Measurements from ENCODE around the gene FTL. TPM values are rescaled to one million over a fixed set of nuclear protein-coding genes. Genes with fewer than 3 reads are reported as not detected.

FTL gene
- total RNA-seq, 4 donors from 2014 or later: 2,478 to 4,094 (median 2,824) TPM

- ATAC-seq: no peak
- peaks cover 0 to 20% of the 10 kb centered on the region in 2 donors for H3K36me3 ChIP-seq
- 74 to 85% methylated on average over 9 to 12 of the region's 16 CpGs for WGBS, 2 donors (ENCODE audit: low coverage in 1 of 2)
- H3K27ac ChIP-seq: no peak overlapping the region
- peaks cover 0 to 43% (median 23%) of the 10 kb centered on the region in 3 donors for H3K4me1 ChIP-seq
- TF ChIP-seq POLR2AphosphoS5 (IDR thresholded peaks at IDR 0.05) (no peak), POLR2A (IDR thresholded peaks at IDR 0.05) (no peak), CTCF (IDR thresholded peaks at IDR 0.05) (no peak), EP300 (IDR thresholded peaks at IDR 0.05) (no peak)
- no peaks in the 10 kb centered on the region for H3K9me3 ChIP-seq
- H3K27me3 ChIP-seq: no peaks in the 10 kb centered on the region
- no peak overlapping the region for H3K4me3 ChIP-seq
Measured at GRCh38 chr19:48959341-48960239, 5.5 kb upstream of the FTL start.

GRCh38 chr19:48961051-48961649 is 4.0 kb upstream of the FTL start:
- 78 to 82% methylated on average over 9 of the region's 19 CpGs for WGBS, 2 donors (ENCODE audit: low coverage in 1 of 2)
- no peak for ATAC-seq

GRCh38 chr19:48961673-48962028 is 3.5 kb upstream of the FTL start:
- H3K4me3 ChIP-seq: no peak overlapping the region
- no peak for ATAC-seq
- H3K36me3 ChIP-seq: peaks cover 0 to 19% of the 10 kb centered on the region in 2 donors
- H3K4me1 ChIP-seq: peaks cover 0 to 37% (median 21%) of the 10 kb centered on the region in 3 donors
- H3K9me3 ChIP-seq: no peaks in the 10 kb centered on the region
- H3K27ac ChIP-seq: peak overlapping the region in 3 of 4 donors; percentile 93 to 95 (median 93)
- TF ChIP-seq POLR2AphosphoS5 (IDR thresholded peaks at IDR 0.05): no peak
- TF ChIP-seq CTCF (IDR thresholded peaks at IDR 0.05): no peak
- no peak for TF ChIP-seq POLR2A (IDR thresholded peaks at IDR 0.05)
- no peak for TF ChIP-seq EP300 (IDR thresholded peaks at IDR 0.05)
- no peaks in the 10 kb centered on the region for H3K27me3 ChIP-seq
- WGBS, 2 donors (ENCODE audit: low coverage in 1 of 2): 68% methylated on average over 5 of the region's 12 CpGs; no CpG with 5 or more reads in 1 of the 2 donors

More at GRCh38 chr19:48961051-48961649, 4.0 kb upstream of the FTL start:
- Histone ChIP-seq H3K9me3 (no peaks in the 10 kb centered on the region), H3K27me3 (no peaks in the 10 kb centered on the region), H3K36me3 (peaks cover 0 to 18% of the 10 kb centered on the region in 2 donors), H3K4me1 (peaks cover 0 to 35% (median 16%) of the 10 kb centered on the region in 3 donors), H3K27ac (peak overlapping the region in 3 of 4 donors; percentile 2 to 95 (median 93)), H3K4me3 (no peak overlapping the region)
- TF ChIP-seq EP300 (IDR thresholded peaks at IDR 0.05) (no peak), POLR2AphosphoS5 (IDR thresholded peaks at IDR 0.05) (no peak), CTCF (IDR thresholded peaks at IDR 0.05) (no peak), POLR2A (IDR thresholded peaks at IDR 0.05) (no peak)

GRCh38 chr19:48962029-48962848 is 2.9 kb upstream of the FTL start:
- Histone ChIP-seq H3K9me3 (no peaks in the 10 kb centered on the region), H3K4me3 (no peak overlapping the region), H3K36me3 (peaks cover 0 to 25% of the 10 kb centered on the region in 2 donors), H3K27me3 (no peaks in the 10 kb centered on the region), H3K4me1 (peaks cover 0 to 43% (median 24%) of the 10 kb centered on the region in 3 donors), H3K27ac (peak overlapping the region in 3 of 4 donors; percentile 93 to 95 (median 93))
- no peak for TF ChIP-seq POLR2AphosphoS5 (IDR thresholded peaks at IDR 0.05)
- TF ChIP-seq POLR2A (IDR thresholded peaks at IDR 0.05): peak in 1 of 2 donors; percentile 13
- TF ChIP-seq CTCF (IDR thresholded peaks at IDR 0.05): no peak
- TF ChIP-seq EP300 (IDR thresholded peaks at IDR 0.05): no peak
- WGBS, 2 donors (ENCODE audit: low coverage in 1 of 2): 61 to 65% methylated on average over 3 to 19 of the region's 22 CpGs
- no peak for ATAC-seq
